AG04449 (cell line): ENCODE data around the gene IRS2.

Experiments
- CTCF ChIA-PET: fragments of 350-600 bp; formaldehyde crosslinking; extraction: SDS; loops from one replicate; lab custom pipeline; 2021; ENCODE audit warnings: antibody characterized with exemption; lab: Yijun Ruan, JAX
- POLR2A ChIA-PET: fragments of 400-600, 350-600 bp; formaldehyde crosslinking; extraction: SDS; loops from one replicate; lab custom pipeline; 2020; ENCODE audit warnings: antibody characterized with exemption, inconsistent platforms; lab: Yijun Ruan, JAX
- DNase-seq: peaks from one replicate; pipeline ENCODE4 v3.0.0-alpha.2; 2010; ENCODE audit warnings: low read depth, low spot score
- H3K4me3 ChIP-seq: 2 replicates; pipeline ENCODE4 v1.5.1; 2011; ENCODE audit warnings: low read depth, mild to moderate bottlenecking, control low read depth, low read length
- CTCF ChIP-seq: IDR thresholded peaks from one replicate; pipeline ENCODE4 v1.5.1; 2011; ENCODE audit warnings: mild to moderate bottlenecking, moderate library complexity, low read length, control low read depth, inconsistent platforms; ENCODE audit not compliant: insufficient read depth; ENCODE audit errors: missing control alignments

Gene IRS2

GRCh38 chr13:109782823-109783431, 3.5 kb downstream of the IRS2 start:
- DNase-seq, result no peak
- no peak overlapping the region for H3K4me3 ChIP-seq
- CTCF ChIA-PET, result interaction anchor here (0.8 to 2.9 kb wide), 9 partner anchors 327 to 868 kb away, joined by 3 to 18 read pairs (median 4); no protein-coding TSS in a partner anchor
- POLR2A ChIA-PET, result interaction anchor here (0.6 kb wide), 1 partner anchor 117 kb away, joined by 3 read pairs; no protein-coding TSS in a partner anchor
- TF ChIP-seq CTCF, result no peak

GRCh38 chr13:109782066-109782822, 4.1 kb downstream of the IRS2 start:
- TF ChIP-seq CTCF, result no peak
- CTCF ChIA-PET, result interaction anchor here (1.0 to 2.0 kb wide), 3 partner anchors 632 to 822 kb away, joined by 3 to 10 read pairs (median 7); no protein-coding TSS in a partner anchor
- POLR2A ChIA-PET, result no interaction called here
- no peak for DNase-seq
- peak overlapping the region; percentile 57 for H3K4me3 ChIP-seq

GRCh38 chr13:109781384-109782065, 4.9 kb downstream of the IRS2 start:
- DNase-seq, result no peak
- POLR2A ChIA-PET, result no interaction called here
- TF ChIP-seq CTCF, result no peak
- CTCF ChIA-PET, result interaction anchor here (1.0 to 3.0 kb wide), 4 partner anchors 329 to 820 kb away, joined by 3 to 11 read pairs (median 8); no protein-coding TSS in a partner anchor
- H3K4me3 ChIP-seq, result peak overlapping the region; percentile 57

GRCh38 chr13:109780845-109781383, 5.5 kb downstream of the IRS2 start:
- peak overlapping the region; percentile 57 for H3K4me3 ChIP-seq
- ChIA-PET POLR2A (no interaction called here), CTCF (interaction anchor here (1.0 to 3.0 kb wide), 7 partner anchors 8 to 825 kb away, joined by 3 to 11 read pairs (median 7); no protein-coding TSS in a partner anchor)

GRCh38 chr13:109779876-109780510, 6.4 kb downstream of the IRS2 start:
- ChIA-PET CTCF (interaction anchor here (1.0 to 3.0 kb wide), 8 partner anchors 9 to 824 kb away, joined by 3 to 11 read pairs (median 6); no protein-coding TSS in a partner anchor), POLR2A (no interaction called here)
- no peak for TF ChIP-seq CTCF
- no peak for DNase-seq
- H3K4me3 ChIP-seq, result peak overlapping the region; percentile 57

More at GRCh38 chr13:109780845-109781383, 5.5 kb downstream of the IRS2 start:
- DNase-seq, result no peak
- no peak for TF ChIP-seq CTCF
